HG02870 (cell line): ENCODE measurements around the gene RASGRP2.
"Not testable (repeated sequence)": the region's sequence is repeated elsewhere in the genome, so short reads cannot be mapped to it uniquely, and the experiment has no call there.

Source experiments
- ATAC-seq: cut with Tn5 transposase; IDR thresholded peaks from one replicate; pipeline ENCODE4 v1.9.1; 2021; ENCODE audit warnings: mild to moderate bottlenecking, moderate library complexity; ENCODE audit not compliant: unreplicated experiment

The RASGRP2 gene

DNA sequence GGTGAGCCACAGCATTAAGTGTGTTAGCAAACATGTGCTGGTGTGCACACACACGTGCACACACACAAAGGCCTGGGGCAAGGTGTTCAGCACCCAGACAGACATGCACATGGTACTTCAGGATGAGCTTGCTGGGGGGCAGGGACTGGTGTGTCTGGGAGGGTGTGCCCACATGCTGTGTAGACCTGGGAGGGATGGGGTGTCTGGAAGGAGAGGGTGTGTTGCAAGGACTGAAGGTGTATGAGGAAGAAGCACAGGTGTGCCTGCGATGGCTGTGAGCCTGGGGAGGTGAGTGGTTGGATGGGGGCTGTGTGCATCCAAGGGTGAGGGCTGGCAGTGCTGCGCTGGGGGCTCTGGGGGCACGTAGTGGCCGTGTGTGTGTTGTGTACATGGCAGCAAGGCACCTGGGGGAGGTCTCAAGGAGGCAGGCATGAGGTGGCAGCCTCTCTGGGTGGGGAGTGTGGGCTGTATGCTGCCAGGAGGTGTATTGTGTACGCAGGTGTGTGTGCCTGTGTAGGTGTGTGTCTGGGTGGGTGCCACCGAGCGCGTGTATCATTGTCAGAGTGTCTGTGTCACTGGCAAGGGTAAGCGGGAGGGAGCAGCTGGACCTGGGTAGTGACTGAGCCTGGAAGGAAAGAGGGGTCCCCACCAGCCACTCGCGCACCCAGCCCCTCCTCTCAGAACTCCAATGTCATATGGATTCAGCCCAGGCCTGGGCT, 23.1 kb downstream of the RASGRP2 start:
- ATAC-seq, result no peak

DNA sequence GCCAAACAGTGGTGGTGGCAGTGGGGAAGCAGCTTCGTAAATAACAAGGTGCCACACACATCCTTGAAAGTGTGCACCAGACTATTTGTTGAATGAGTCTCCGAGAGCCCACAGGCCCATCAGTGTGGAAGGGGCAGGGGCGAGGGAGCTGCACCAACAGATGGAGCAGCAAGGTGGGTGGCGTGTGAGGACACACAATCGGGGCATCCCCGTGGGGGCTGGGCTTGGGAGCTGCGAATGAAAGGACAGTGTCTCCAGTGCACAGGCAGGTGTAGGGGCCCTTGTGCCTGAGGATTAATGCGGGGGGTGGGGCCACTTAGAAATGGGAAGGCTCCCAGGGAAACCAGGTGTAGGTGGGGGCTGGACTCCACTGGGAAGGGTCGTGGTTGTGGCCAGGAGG, 23.8 kb downstream of the RASGRP2 start:
- no peak for ATAC-seq

GRCh38 chr11:64719406-64719805, 24.5 kb downstream of the RASGRP2 start:
- no peak for ATAC-seq

- no peak for ATAC-seq
These were observed 25.2 kb downstream of the RASGRP2 start for GRCh38 chr11:64718780-64719124.

- ATAC-seq, result no peak
These were observed 25.7 kb downstream of the RASGRP2 start for GRCh38 chr11:64718084-64718779.

DNA sequence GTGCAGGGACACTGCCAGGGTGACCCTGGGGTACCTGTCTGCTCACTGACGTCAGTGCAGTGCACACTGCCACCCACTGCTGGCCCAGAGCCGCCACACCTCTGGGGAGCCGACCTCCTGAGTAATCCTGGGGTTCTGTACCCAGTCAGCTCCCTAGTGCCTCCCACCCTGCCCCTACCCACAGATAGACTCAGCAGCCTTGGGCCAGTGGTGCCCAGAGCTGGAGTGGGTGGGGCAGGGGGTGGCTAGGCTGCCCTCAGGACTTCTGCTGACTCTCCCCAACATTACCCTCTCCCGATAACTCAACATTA, 26.7 kb downstream of the RASGRP2 start:
- ATAC-seq, result no peak

- ATAC-seq, result no peak
These were observed 27.3 kb downstream of the RASGRP2 start for GRCh38 chr11:64716473-64717267.

- no peak for ATAC-seq
These were observed 28.0 kb downstream of the RASGRP2 start for GRCh38 chr11:64715756-64716472.

DNA sequence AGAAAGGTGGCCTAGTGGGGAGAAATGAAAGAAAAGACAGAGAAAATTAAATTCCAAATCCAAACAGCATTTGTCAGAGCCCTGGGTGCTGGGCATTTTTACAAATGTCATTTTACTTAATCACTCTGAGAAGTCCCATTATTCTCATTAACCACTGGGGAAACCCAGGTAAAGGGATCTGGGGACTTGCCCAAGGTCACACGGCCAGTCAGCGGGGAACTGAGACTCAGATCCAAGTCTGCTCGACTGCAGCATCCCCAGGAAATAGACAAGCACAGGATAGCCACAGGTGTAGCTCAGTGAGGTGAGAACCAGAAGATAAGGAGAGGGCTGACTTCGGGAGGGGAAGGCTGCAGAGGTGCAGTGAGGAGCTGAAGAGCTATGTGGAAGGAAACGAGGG, 28.8 kb downstream of the RASGRP2 start:
- ATAC-seq, result no peak

- ATAC-seq, result no peak
These were observed 29.3 kb downstream of the RASGRP2 start for GRCh38 chr11:64714666-64715065.

DNA sequence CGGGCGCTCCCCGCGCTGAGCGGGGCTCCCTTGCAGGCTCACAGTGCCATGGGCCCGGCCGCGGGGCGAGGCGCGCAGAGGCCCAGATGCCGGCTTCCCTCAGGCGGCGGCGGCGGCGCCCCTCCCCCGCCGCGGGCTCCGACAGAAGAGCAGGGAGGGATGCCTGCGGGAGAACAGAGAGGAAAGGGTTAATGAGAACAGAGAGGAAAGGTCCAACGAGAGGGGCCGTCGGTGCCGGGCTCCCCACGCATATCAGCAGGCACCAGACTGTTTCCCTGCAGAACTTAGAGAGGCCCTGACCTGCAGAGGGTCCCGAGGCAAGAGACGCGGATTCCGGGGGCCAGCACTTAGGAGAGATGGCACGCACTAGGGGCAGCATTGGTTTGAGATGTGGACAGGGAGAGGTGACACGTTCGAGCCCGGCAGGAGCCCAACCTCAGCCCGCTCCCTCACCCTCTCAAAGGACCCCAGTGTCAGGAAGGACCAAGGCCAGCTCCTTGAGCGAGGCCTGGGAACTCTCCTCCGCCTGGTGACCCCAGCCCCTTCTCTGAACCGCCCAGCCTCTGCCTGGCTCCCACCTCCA, 30.1 kb downstream of the RASGRP2 start:
- ATAC-seq, result no peak

DNA sequence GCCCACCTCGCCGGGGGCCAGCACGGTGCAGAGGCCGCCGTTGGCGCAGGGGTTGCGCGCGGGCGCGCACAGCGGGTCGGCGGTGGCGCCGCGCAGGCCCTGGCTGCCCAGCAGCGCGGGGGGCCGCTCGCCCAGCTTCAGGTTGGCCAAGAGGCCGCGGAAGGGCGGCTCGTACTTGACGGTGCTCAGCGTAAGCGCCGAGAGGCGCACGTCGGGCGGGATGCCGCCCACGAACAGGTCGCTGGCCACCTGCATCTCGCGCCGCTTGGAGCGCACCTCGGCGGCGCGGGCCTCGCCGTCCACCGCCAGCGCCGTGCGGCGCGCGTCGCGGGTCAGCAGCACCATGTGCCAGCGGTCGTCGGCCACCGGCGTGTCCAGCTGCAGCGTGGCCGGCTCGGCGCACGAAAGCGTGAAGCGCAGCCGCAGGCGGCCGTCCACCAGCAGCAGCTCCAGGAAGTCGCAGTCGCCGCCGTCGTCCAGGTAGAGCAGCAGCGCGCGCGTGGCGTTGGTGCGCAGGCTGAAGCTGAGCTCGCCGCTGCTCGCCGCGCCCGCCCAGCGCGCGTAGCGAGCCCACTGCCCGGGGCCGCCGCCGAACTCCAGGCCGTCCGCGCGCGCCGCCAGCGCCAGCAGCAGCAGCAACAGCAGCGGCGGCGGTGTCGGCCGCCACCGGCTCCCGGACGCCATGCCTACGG, 30.8 kb downstream of the RASGRP2 start:
- no peak for ATAC-seq

DNA sequence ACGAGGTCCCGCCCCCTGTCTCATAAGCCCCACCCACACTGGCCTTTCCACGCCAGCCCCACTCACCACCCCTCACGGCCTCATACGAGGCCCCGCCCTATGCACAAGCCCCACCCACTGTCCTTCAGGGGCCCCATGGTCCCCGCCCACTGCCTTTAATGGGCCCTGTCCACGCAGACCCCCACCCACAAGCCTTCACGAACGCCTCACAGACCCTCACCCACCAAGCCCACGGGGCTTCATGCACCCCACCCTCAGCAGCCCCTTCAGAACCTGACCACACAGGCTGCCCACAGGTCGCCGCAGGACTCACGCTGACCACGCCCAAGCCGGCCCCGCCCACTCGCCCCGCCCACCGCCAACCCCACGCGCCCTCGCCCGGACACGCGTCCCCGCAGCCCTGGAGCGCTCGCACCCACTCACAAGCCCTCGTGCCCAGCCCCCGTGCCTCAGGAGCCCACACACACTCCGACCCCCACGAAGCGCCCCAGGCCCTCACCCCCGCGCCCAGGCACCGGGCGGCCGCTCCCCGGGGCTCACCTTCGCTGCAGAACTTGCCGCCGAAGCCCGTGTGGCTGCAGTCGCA, 31.4 kb downstream of the RASGRP2 start:
- no peak for ATAC-seq

DNA sequence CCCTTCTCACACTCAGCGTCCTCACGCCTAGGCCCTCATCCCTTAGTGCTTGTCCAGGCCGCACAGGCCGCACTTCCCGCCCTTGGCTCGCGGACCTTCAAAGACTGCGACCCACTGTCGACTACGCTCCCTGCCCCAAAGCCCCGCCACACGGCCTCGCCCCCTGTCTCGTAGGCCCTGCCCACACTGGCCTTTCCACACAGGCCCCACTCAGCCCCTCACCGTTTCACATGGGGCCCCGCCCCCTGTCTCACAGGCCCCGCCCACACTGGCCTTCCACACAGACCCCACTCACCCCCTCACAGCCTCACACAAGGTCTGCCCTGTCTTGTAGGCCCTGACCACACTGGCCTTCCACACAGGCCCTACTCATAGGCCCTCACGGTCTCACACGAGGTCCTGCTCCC, 32.0 kb downstream of the RASGRP2 start:
- no peak for ATAC-seq

GRCh38 chr11:64711138-64711955, 32.6 kb downstream of the RASGRP2 start:
- no peak for ATAC-seq

DNA sequence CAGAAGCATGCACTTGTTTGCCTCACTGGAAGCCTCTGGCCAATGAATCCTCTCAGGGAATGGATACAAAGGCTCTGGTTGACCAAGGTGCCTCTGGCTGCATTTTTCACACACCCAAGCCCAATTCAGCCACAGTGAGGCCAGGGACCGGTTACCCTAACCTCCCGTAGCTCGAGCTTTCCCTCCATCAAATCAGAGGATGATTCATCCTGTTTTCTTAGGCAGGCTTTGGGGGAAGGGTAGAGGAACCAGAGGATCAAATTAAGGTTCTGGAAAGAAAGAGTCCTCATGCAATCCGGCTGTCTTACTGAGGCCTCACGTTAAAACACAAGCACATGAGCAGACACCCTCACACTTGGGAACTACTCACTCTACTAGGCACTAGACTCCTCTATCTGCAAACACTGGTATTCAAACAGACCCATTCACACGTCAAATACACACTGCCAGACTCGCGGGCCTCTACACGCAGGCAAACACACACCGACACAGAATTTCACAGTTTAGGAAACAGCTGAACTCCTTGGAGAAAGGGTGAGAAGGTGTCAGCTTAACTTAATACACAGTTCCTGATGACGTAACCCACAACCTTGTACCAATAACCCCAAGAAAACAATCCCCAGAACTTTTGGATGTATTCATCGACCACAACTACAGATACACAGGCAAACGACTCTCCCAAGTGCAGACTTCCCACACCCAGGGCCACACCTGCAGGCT, 33.4 kb downstream of the RASGRP2 start:
- no peak for ATAC-seq

GRCh38 chr11:64705501-64705900, 38.4 kb downstream of the RASGRP2 start:
- ATAC-seq, result no peak

DNA sequence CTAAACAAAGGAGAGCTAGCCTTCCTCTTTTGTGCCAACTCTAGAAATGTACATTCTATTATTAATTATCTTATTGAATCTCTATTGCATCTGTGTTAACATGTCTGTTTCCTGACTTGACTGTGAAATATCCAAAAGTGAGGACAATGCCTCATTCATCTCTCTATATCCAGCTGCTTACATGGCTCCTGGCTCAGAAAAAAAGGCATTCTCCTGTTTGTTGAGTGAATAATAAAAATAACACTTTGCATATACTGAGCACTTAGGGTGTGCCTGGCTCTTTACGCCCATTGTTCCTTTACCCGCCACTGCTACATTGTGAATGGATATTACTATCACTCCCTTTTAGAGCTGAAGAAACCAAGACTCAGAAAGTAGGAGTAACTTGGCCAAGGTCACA, 40.9 kb downstream of the RASGRP2 start:
- ATAC-seq, result no peak

GRCh38 chr11:64701956-64702355, 42.0 kb downstream of the RASGRP2 start:
- ATAC-seq, result not testable (repeated sequence)
